NCI-H524 (cell line): Measurements from ENCODE around the gene THRB.

Experiments used
- DNase-seq, 2 experiments: peaks; one replicate each; lab custom pipeline; 2025; lab: John Stamatoyannopoulos, UW

The THRB gene

GRCh38 chr3:24374801-24375200 lies 119.8 kb downstream of the THRB start:
- no peak for DNase-seq

- no peak for DNase-seq
Observed at GRCh38 chr3:24373198-24373959, 121.3 kb downstream of the THRB start.

- DNase-seq, result no peak
Observed at GRCh38 chr3:24372559-24373197, 122.0 kb downstream of the THRB start.

- DNase-seq, result no peak
Observed at GRCh38 chr3:24370352-24371090, 124.1 kb downstream of the THRB start.

GRCh38 chr3:24368605-24369004 lies 126.0 kb downstream of the THRB start:
- DNase-seq, result no peak

- DNase-seq, result no peak
Observed at GRCh38 chr3:24367664-24368264, 126.9 kb downstream of the THRB start.

GRCh38 chr3:24367216-24367615 lies 127.4 kb downstream of the THRB start:
- no peak for DNase-seq

- DNase-seq, result peak in 1 of 2 experiments; percentile 5
Observed at GRCh38 chr3:24365168-24365567, 129.5 kb downstream of the THRB start.

GRCh38 chr3:24364359-24364758 lies 130.3 kb downstream of the THRB start:
- DNase-seq, result no peak

GRCh38 chr3:24363242-24363641 lies 131.4 kb downstream of the THRB start:
- no peak for DNase-seq

- no peak for DNase-seq
Observed at GRCh38 chr3:24361623-24362022, 133.0 kb downstream of the THRB start.

- no peak for DNase-seq
Observed at GRCh38 chr3:24360957-24361356, 133.7 kb downstream of the THRB start.

- no peak for DNase-seq
Observed at GRCh38 chr3:24359645-24360462, 134.8 kb downstream of the THRB start.

- no peak for DNase-seq
Observed at GRCh38 chr3:24359102-24359501, 135.5 kb downstream of the THRB start.

- DNase-seq, result no peak
Observed at GRCh38 chr3:24357635-24358034, 137.0 kb downstream of the THRB start.

- no peak for DNase-seq
Observed at GRCh38 chr3:24355806-24356205, 138.8 kb downstream of the THRB start.

- DNase-seq, result no peak
Observed at GRCh38 chr3:24354230-24354629, 140.4 kb downstream of the THRB start.

GRCh38 chr3:24352893-24353553 lies 141.6 kb downstream of the THRB start:
- DNase-seq, result no peak

- DNase-seq, result no peak
Observed at GRCh38 chr3:24351779-24352469, 142.7 kb downstream of the THRB start.

GRCh38 chr3:24349367-24350019 lies 145.2 kb downstream of the THRB start:
- DNase-seq, result no peak
